ENCODE results near the gene SNX20. TPM values are rescaled to one million over a fixed set of nuclear protein-coding genes. Genes with fewer than 3 reads are reported as not detected.

Gene SNX20
- total RNA-seq, 1 donor from 2014 or later: not detected

DNA sequence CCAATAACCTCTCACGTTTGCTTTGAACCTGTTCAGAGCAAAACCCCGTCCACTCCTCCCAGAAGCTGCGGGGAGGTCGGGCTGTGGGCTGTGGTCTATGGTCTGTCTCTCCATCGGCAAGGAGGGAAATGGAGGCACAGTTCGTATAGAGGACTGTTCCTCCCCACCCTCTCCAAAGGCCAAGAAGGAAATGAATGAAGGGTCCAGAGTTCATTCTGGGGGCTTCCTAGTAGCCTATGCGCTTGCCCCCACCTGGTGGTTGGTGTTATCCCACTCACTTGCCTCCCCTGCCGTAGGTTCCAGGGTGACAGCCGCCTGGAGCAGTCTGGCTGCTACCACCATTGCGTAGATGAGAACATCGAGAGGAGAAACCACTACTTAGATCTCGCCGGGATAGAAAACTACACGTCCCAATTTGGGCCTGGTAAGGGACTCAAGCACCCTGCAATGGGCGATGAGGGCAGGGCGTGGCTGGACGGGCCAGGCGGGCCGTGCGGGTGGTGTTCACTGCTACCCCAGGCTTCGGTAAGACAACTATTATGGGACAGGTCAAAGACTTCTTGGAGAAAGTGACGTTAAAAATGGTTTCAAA lies 49.0 kb downstream of the SNX20 start:
- no peak for DNase-seq (ENCODE audit: low read depth)
- Histone ChIP-seq H3K27me3 (ENCODE audit: insufficient read depth, low read length) (no peaks in the 10 kb centered on the region), H3K4me2 (ENCODE audit: low read length) (no peak overlapping the region), H3K9ac (ENCODE audit: low read length) (no peak overlapping the region), H2AFZ (ENCODE audit: low read depth, low read length) (no peak overlapping the region), H3K27ac (ENCODE audit: low read depth, low read length) (no peak overlapping the region), H3K9me3 (ENCODE audit: insufficient read depth, low read depth, low read length) (no peaks in the 10 kb centered on the region), H3K79me2 (ENCODE audit: insufficient read depth, low read length) (no peaks in the 10 kb centered on the region), H3K4me3 (ENCODE audit: insufficient read depth, low read depth, low read length) (no peak overlapping the region), H4K20me1 (ENCODE audit: insufficient read depth, low read length) (no peaks in the 10 kb centered on the region), H3K36me3 (ENCODE audit: insufficient read depth, low read length) (no peaks in the 10 kb centered on the region), H3K4me1 (ENCODE audit: insufficient read depth, low read length) (no peaks in the 10 kb centered on the region)
- Mint-ChIP-seq H3K27me3 (ENCODE audit: low read depth, unreplicated experiment) (peaks cover 47% of the 10 kb centered on the region), H3K9me3 (ENCODE audit: unreplicated experiment) (peaks cover 3% of the 10 kb centered on the region), H3K36me3 (ENCODE audit: low read depth, unreplicated experiment) (peaks cover 10% of the 10 kb centered on the region), H3K4me1 (ENCODE audit: low read depth, unreplicated experiment) (no peaks in the 10 kb centered on the region), H3K27ac (ENCODE audit: unreplicated experiment) (no peak overlapping the region), H3K4me3 (ENCODE audit: unreplicated experiment) (no peak overlapping the region)
- FAIRE-seq: no peak
- TF ChIP-seq, protein P1, sequence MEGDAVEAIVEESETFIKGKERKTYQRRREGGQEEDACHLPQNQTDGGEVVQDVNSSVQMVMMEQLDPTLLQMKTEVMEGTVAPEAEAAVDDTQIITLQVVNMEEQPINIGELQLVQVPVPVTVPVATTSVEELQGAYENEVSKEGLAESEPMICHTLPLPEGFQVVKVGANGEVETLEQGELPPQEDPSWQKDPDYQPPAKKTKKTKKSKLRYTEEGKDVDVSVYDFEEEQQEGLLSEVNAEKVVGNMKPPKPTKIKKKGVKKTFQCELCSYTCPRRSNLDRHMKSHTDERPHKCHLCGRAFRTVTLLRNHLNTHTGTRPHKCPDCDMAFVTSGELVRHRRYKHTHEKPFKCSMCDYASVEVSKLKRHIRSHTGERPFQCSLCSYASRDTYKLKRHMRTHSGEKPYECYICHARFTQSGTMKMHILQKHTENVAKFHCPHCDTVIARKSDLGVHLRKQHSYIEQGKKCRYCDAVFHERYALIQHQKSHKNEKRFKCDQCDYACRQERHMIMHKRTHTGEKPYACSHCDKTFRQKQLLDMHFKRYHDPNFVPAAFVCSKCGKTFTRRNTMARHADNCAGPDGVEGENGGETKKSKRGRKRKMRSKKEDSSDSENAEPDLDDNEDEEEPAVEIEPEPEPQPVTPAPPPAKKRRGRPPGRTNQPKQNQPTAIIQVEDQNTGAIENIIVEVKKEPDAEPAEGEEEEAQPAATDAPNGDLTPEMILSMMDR (IDR thresholded peaks at IDR 0.05; ENCODE audit: insufficient read depth, low read depth, low read length): no peak
- TF ChIP-seq EZH2 (IDR thresholded peaks at IDR 0.05; ENCODE audit: insufficient read depth, low read length): no peak

DNA sequence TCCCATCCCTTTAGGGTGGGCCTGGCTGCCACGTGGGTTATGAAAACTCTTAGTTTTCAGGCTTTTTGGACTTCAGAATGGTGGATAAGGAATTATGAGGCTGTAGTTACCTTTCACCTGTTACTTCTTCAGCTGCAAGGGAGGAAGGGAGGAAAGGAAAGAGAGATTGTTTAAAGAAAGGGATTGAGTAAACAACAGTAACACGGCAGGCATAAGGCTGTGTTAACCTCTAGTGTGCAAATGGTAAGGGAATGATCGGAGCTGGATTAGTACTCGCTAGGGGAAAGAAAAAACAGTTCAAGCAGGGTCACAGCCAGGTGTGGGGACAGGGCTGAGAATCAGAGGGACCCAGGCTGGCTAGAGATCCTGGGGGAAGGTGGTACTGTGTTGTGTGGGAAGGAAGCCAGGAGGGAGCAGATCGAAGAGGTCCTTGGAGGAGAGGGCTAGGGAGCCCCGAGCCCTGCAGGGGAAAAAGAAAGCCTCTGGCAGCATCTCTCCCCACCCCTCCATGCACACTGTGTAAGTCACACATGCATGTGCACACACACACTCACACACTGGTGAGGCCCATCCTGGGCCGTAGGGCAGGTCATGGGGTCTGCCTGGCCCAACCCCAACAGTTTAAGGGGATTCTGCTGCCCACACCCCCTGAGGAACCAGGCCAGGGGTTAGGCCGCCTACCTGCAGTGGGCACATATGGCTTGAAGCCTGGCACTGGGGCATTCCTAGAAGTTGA lies 49.7 kb downstream of the SNX20 start:
- H3K27ac ChIP-seq (ENCODE audit: low read depth, low read length): no peak overlapping the region
- H3K27me3 Mint-ChIP-seq (ENCODE audit: low read depth, unreplicated experiment): peaks cover 47% of the 10 kb centered on the region
- H3K4me1 Mint-ChIP-seq (ENCODE audit: low read depth, unreplicated experiment): no peaks in the 10 kb centered on the region
- no peaks in the 10 kb centered on the region for H3K79me2 ChIP-seq (ENCODE audit: insufficient read depth, low read length)
- DNase-seq (ENCODE audit: low read depth): no peak
- H3K27ac Mint-ChIP-seq (ENCODE audit: unreplicated experiment): no peak overlapping the region
- no peak overlapping the region for H3K9ac ChIP-seq (ENCODE audit: low read length)
- no peaks in the 10 kb centered on the region for H3K4me1 ChIP-seq (ENCODE audit: insufficient read depth, low read length)
- peaks cover 3% of the 10 kb centered on the region for H3K9me3 Mint-ChIP-seq (ENCODE audit: unreplicated experiment)
- no peak overlapping the region for H3K4me3 ChIP-seq (ENCODE audit: insufficient read depth, low read depth, low read length)
- H3K9me3 ChIP-seq (ENCODE audit: insufficient read depth, low read depth, low read length): no peaks in the 10 kb centered on the region
- no peak overlapping the region for H3K4me2 ChIP-seq (ENCODE audit: low read length)
- H4K20me1 ChIP-seq (ENCODE audit: insufficient read depth, low read length): no peaks in the 10 kb centered on the region
- FAIRE-seq: no peak
- no peaks in the 10 kb centered on the region for H3K27me3 ChIP-seq (ENCODE audit: insufficient read depth, low read length)
- no peaks in the 10 kb centered on the region for H3K36me3 ChIP-seq (ENCODE audit: insufficient read depth, low read length)
- peaks cover 12% of the 10 kb centered on the region for H3K36me3 Mint-ChIP-seq (ENCODE audit: low read depth, unreplicated experiment)
- H3K4me3 Mint-ChIP-seq (ENCODE audit: unreplicated experiment): no peak overlapping the region
- H2AFZ ChIP-seq (ENCODE audit: low read depth, low read length): no peak overlapping the region
- TF ChIP-seq, protein P1 (IDR thresholded peaks at IDR 0.05; ENCODE audit: insufficient read depth, low read depth, low read length): no peak
- TF ChIP-seq EZH2 (IDR thresholded peaks at IDR 0.05; ENCODE audit: insufficient read depth, low read length): no peak

All from astrocyte (in vitro differentiated cells and primary cell).